Measurements from ENCODE around the gene RNF111.
A peak's percentile ranks its signal among the peaks of the same experiment; 100 is the strongest.
"Not testable (repeated sequence)": the region's sequence is repeated elsewhere in the genome, so short reads cannot be mapped to it uniquely, and the experiment has no call there.

RNF111 gene

DNA sequence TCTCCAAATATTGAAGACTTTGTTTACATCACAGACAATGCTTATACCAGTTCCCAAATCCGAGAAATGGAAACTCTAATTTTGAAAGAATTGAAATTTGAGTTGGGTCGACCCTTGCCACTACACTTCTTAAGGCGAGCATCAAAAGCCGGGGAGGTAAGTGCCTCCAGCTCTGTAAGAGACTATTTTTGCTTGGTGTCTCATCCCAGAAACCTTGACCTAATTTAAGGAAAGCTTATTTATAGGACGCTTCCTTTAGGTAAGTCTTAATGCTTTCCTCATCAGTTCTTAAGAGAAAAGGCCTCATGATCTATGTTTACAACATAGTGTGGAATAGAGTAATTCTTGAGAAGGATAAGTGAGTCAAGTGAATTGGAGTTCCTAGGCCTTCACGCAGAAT is 129.3 kb downstream of the RNF111 start:
- H3K4me3 Mint-ChIP-seq: no peak overlapping the region
- H3K9me3 Mint-ChIP-seq: no peaks in the 10 kb centered on the region
- ATAC-seq: no peak
- H3K36me3 Mint-ChIP-seq (ENCODE audit: low read depth): peaks cover 60% of the 10 kb centered on the region
- no peaks in the 10 kb centered on the region for H3K4me1 Mint-ChIP-seq
- no peak overlapping the region for H3K27ac Mint-ChIP-seq
- no peak for DNase-seq
- no peaks in the 10 kb centered on the region for H3K27me3 Mint-ChIP-seq

DNA sequence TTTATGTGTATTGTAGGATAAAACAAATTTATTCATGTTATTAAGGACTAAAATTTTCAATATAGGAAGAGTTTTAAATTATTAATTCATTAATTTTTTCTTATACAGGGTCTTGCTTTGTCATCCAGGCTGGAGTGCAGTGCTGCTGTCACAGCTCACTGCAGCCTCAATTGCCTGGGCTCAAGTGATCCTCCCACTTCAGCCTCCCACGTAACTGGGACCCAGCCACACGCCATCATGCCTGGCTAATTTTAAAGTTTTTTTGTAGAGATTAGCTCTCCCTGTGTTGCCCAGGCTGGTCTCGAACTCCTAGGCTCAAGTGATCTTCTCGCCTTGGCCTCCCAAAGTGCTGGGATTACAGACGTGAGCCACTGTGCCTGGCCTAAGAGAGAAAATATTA is 132.2 kb downstream of the RNF111 start:
- Mint-ChIP-seq H3K27me3 (no peaks in the 10 kb centered on the region), H3K9me3 (no peaks in the 10 kb centered on the region), H3K27ac (no peak overlapping the region), H3K4me3 (no peak overlapping the region), H3K4me1 (no peaks in the 10 kb centered on the region), H3K36me3 (ENCODE audit: low read depth) (peaks cover 49% of the 10 kb centered on the region)
- DNase-seq: no peak
- no peak for ATAC-seq

DNA sequence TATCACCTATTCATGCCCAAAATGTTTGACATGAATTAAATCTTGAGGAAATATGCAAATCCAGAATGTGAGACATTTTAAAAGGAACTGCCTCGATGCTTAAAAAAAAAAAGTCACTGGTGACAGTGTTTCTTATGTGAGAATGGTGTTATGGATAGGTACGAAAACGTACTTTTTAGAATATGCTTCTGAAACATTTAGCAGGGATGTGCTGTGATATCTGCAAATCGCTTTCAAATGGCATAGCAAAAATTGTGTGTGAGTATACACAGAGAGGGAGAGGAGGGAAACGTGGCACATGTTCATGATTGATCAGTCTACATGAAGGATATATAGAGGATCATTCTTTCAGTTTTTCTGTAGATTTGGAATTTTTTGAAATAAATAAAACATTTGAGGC is 133.5 kb downstream of the RNF111 start:
- no peak for DNase-seq
- Mint-ChIP-seq H3K36me3 (ENCODE audit: low read depth) (peaks cover 48% of the 10 kb centered on the region), H3K4me1 (no peaks in the 10 kb centered on the region), H3K9me3 (no peaks in the 10 kb centered on the region), H3K4me3 (no peak overlapping the region), H3K27me3 (no peaks in the 10 kb centered on the region), H3K27ac (no peak overlapping the region)
- no peak for ATAC-seq

DNA sequence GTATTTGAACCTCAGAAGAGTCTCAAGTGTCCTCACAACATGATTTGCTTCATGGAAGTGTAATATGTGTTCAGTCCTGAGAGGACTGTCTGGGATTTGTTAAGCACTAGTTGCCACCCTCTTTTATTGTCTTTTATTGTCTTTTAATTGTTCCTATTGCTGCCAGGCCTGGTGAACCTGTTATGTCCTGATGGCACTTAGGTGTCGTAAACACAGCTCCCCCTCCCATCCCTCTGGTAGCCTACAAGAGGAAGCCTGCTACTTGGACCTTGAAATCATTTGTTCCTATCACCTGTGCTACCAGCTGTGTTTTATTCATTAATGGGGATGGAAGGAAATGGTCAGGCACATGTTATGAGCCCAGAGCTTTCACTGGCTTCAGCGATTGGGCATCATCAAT is 136.8 kb downstream of the RNF111 start:
- Mint-ChIP-seq H3K9me3 (peaks cover 6% of the 10 kb centered on the region), H3K27ac (no peak overlapping the region), H3K36me3 (ENCODE audit: low read depth) (peaks cover 46% of the 10 kb centered on the region), H3K27me3 (no peaks in the 10 kb centered on the region), H3K4me3 (no peak overlapping the region), H3K4me1 (peaks cover 3% of the 10 kb centered on the region)
- DNase-seq (no peak), ATAC-seq (no peak)

DNA sequence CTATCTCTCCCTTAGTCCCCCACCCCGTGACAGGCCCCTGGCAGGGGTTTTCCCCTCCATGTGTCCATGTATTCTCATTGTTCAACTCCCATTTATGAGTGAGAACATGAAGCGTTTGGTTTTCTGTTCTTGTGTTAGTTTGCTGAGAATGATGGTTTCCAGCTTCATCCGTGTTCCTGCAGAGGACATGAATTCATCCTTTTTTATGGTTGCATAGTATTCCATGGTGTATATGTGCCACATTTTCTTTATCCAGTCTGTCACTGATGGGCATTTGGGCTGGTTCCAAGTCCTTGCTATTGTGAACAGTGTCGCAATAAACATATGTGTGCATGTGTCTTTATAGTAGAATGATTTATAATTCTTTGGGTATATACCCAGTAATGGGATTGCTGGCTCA is 138.2 kb downstream of the RNF111 start:
- peaks cover 12% of the 10 kb centered on the region for H3K9me3 Mint-ChIP-seq
- peaks cover 52% of the 10 kb centered on the region for H3K36me3 Mint-ChIP-seq (ENCODE audit: low read depth)
- H3K27me3 Mint-ChIP-seq, H3K27ac Mint-ChIP-seq, H3K4me3 Mint-ChIP-seq, DNase-seq, H3K4me1 Mint-ChIP-seq, ATAC-seq: not testable (repeated sequence)

DNA sequence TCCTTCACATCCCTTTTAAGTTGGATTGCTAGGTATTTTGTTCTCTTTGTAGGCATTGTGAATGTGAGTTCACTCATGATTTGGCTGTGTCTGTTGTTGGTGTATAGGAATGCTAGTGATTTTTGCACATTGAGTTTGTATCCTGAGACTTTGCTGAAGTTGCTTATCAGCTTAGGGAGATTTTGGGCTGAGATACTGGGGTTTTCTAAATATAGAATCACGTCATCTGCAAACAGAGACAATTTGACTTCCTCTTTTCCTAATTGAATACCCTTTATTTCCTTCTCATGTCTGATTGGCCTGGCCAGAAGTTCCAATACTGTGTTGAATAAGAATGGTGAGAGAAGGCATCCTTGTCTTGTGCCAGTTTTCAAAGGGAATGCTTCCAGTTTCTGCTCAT is 139.8 kb downstream of the RNF111 start:
- H3K4me1 Mint-ChIP-seq, DNase-seq, H3K27ac Mint-ChIP-seq, H3K27me3 Mint-ChIP-seq, H3K4me3 Mint-ChIP-seq, ATAC-seq: not testable (repeated sequence)
- Mint-ChIP-seq H3K36me3 (ENCODE audit: low read depth) (peaks cover 57% of the 10 kb centered on the region), H3K9me3 (peaks cover 12% of the 10 kb centered on the region)

DNA sequence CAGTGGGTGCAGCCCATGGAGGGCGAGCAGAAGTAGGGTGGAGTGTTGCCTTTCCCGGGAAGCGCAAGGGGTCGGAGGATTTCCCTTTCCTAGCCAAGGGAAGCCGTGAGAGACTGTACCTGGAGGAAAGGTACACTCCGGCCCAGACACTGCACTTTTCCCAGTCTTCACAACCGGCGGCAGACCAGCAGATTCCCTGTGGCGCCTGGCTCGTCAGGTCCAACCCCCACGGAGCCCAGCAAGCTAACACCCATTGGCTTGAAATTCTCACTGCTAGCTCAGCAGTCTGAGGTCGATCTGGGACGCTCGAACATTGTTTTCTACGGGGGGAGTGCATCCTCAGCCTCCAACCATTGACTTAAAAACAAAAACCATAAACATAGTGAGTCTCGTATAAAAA is 144.0 kb downstream of the RNF111 start:
- DNase-seq: no peak
- Mint-ChIP-seq H3K4me1 (peaks cover 3% of the 10 kb centered on the region), H3K27me3 (no peaks in the 10 kb centered on the region), H3K27ac (no peak overlapping the region), H3K36me3 (ENCODE audit: low read depth) (peaks cover 53% of the 10 kb centered on the region), H3K4me3 (no peak overlapping the region), H3K9me3 (peaks cover 12% of the 10 kb centered on the region)
- no peak for ATAC-seq

DNA sequence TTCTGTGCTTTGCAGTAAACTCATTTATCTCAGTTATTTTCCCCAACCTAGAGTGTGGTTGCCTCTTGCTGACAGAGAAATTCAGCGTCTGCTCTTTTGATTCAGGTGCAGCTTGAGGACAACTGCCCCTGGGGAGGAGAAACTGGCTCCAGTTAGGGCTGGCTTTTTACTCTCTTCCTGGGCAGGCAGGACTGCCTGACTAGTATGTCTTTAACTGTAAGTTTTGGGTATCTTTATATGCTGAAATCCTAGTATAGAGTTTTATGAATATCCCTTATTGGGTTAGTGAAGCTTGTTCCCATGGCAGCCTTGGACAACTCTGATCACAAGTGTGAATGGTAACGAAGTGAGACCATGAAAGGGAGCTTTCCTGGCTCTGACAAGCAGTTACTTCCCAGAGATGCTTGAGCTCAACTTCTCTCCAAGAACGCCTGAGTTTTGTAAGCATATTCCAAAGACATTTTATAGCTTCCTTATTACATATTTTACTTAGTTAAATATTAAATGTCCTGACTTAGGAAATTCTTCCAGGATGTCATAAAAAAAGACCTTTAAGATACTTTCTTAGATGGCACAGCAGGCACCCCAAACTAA is 144.6 kb downstream of the RNF111 start:
- Mint-ChIP-seq H3K27ac (no peak overlapping the region), H3K9me3 (peaks cover 12% of the 10 kb centered on the region), H3K36me3 (ENCODE audit: low read depth) (peaks cover 50% of the 10 kb centered on the region), H3K27me3 (no peaks in the 10 kb centered on the region), H3K4me1 (peaks cover 4% of the 10 kb centered on the region), H3K4me3 (no peak overlapping the region)
- DNase-seq (no peak), ATAC-seq (no peak)

DNA sequence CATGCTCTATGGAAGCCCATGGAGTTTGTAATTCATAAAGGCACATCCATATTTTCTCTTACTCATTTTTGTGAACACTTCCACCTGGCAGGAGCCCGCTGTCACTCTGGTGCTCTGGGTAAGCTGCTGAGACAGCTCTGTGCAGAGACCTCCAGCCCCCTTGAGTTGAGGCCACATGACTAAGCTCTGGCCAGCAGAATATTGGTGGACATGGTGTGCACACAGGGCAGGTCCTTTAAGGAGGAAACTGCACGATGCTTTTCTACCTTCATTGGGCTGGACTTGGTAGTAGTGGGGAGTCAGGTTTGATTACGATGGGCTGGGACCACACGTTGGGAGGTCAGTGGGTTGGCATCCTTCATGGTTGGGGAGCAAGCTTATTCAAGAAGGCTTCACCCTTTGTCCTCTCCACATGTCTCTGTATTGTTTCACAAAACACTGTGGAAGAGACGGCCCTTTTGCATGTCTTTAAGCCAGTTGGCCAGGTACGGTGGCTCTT is 146.5 kb downstream of the RNF111 start:
- ATAC-seq (no peak), DNase-seq (no peak)
- Mint-ChIP-seq H3K9me3 (peaks cover 7% of the 10 kb centered on the region), H3K27me3 (no peaks in the 10 kb centered on the region), H3K27ac (no peak overlapping the region), H3K4me1 (peaks cover 20% of the 10 kb centered on the region), H3K4me3 (no peak overlapping the region), H3K36me3 (ENCODE audit: low read depth) (peaks cover 40% of the 10 kb centered on the region)

DNA sequence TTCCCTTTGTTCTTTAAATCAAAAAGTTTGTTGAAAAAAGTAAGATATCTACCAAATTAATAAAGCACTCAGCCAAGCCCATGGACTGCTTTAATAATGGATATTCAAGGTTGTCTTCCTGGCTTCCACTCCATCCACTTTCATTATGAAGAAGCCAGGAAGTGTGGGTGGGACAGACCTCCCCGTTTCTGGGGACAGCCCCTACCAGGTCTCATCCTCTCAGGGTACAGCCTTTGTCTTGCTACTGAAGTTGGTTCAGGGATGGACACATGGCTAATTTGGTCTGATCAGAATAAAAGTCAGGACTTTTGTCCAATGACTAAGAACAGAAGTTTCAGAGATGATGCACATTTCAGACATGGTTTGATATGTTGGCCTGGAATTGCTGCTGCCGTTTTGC is 150.1 kb downstream of the RNF111 start:
- peaks cover 22% of the 10 kb centered on the region for H3K4me1 Mint-ChIP-seq
- H3K4me3 Mint-ChIP-seq: no peak overlapping the region
- peaks cover 13% of the 10 kb centered on the region for H3K36me3 Mint-ChIP-seq (ENCODE audit: low read depth)
- peak overlapping the region; percentile 19 for H3K27ac Mint-ChIP-seq
- H3K27me3 Mint-ChIP-seq: no peaks in the 10 kb centered on the region
- H3K9me3 Mint-ChIP-seq: no peaks in the 10 kb centered on the region
- ATAC-seq: peak; percentile 78
- peak; percentile 18 for DNase-seq

DNA sequence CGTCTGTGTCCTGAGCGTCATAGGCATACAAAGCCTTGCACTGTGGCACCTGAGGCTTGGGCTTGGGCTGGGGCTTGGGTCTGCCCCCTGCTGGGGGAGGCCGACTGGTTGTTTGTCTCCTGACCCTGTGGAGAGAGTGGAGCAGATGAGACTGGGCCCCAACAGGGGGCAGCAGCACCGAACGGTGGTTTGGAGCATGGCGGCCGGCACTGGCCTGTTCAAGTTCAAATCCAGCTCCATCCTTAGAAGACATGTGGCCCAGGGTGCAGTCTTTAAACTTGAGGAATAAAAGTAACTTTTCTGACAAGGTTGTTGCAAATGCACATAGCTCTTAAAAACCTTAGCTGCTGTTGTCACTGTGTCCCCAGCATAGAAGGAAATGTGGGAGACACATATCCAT is 150.8 kb downstream of the RNF111 start:
- DNase-seq (peak; percentile 59), ATAC-seq (peak; percentile 79)
- peaks cover 22% of the 10 kb centered on the region for H3K4me1 Mint-ChIP-seq
- H3K4me3 Mint-ChIP-seq: no peak overlapping the region
- peaks cover 12% of the 10 kb centered on the region for H3K36me3 Mint-ChIP-seq (ENCODE audit: low read depth)
- no peaks in the 10 kb centered on the region for H3K9me3 Mint-ChIP-seq
- H3K27ac Mint-ChIP-seq: peak overlapping the region; percentile 19
- H3K27me3 Mint-ChIP-seq: no peaks in the 10 kb centered on the region

DNA sequence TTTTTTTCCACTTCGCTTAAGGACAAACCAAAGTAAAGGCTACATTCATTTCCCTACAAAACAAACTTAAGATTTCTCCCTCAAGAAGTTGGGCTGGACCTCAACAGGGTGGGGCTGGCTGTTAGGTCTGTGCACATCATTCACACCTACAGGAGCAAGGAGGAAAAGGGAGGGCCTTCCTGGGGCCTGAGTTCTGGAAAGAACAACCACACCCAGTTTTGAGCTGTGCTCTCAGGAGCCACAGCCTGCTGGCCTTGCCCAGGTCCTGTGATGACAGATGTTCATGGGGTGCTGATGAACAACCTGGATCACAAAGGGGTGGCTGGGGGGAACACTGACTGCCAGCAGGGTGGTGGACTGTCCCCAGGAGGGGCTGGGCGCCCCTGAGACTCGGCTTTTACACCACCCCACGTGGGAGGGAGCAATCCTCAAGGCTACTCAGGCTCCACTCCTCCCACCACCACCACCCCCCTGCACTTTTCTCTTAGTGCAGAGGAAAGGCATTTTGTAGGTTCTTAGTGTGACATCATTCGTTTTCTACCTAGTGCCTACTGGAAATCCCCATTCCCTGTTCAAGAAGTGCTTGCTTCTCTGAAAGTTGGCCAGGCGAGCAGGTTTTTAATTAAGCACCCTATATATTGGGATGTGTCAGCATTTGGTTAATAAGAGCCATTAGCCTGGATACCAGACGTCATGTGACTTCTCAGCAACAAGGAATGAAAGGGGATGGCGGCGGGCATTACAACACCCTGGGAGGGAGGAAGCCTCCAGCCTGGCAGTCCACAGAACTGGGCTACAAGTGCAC is 153.2 kb downstream of the RNF111 start:
- ATAC-seq: no peak
- no peak overlapping the region for H3K4me3 Mint-ChIP-seq

DNA sequence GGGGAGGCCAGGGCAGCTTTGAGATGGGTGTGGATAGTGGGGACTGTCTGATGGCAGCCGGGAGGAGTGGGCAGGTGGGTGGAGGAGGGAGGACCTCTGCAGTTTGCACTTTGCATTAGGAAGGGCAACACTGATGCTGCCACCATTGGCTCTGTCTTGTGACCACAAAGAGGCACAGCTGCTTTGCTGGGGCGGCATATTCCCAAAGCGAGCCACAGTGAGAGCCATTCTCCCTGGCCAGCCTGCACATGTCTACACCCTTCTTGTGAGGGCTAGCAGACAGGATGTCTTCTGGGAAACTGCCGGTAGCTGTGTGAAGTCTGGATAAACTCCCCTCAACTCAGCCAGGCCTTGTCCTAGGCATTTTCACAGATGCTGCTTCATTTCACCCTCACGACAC is 155.8 kb downstream of the RNF111 start:
- Mint-ChIP-seq H3K9me3 (no peaks in the 10 kb centered on the region), H3K4me3 (no peak overlapping the region), H3K4me1 (peaks cover 9% of the 10 kb centered on the region), H3K27me3 (no peaks in the 10 kb centered on the region), H3K36me3 (ENCODE audit: low read depth) (peaks cover 1% of the 10 kb centered on the region), H3K27ac (no peak overlapping the region)
- DNase-seq (no peak), ATAC-seq (no peak)

More for the DNA sequence above, 153.2 kb downstream of the RNF111 start:
- Mint-ChIP-seq H3K27ac (no peak overlapping the region), H3K4me1 (peaks cover 22% of the 10 kb centered on the region), H3K36me3 (ENCODE audit: low read depth) (peaks cover 6% of the 10 kb centered on the region), H3K27me3 (no peaks in the 10 kb centered on the region), H3K9me3 (no peaks in the 10 kb centered on the region)
- no peak for DNase-seq

DNA sequence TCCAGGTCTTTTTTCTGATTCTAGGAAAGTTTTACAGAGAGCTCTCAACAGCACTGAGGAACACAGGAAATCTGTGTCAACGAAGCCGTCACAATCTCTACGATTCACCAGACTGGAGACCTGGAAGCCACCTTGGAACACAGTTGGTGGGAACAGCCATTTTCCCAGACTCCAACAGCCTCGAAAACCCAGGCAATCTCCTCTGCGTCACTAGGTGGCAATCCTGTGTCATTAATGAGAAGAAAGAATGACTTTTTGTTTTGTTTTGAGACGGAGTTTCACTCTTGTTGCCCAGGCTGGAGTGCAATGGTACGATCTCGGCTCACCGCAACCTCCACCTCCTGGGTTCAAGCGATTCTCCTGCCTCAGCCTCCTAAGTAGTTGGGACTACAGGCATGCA is 157.1 kb downstream of the RNF111 start:
- not testable (repeated sequence) for H3K4me1 Mint-ChIP-seq; DNase-seq; H3K4me3 Mint-ChIP-seq; H3K36me3 Mint-ChIP-seq (ENCODE audit: low read depth); H3K27ac Mint-ChIP-seq; ATAC-seq; H3K27me3 Mint-ChIP-seq; H3K9me3 Mint-ChIP-seq
